Measurements from ENCODE around the gene VAV1. TPM values are rescaled to one million over a fixed set of nuclear protein-coding genes. Genes with fewer than 3 reads are reported as not detected.

VAV1 gene
- total and polyA plus RNA-seq, 4 donors: 1.9 to 20.1 (median 9.1) TPM

DNA sequence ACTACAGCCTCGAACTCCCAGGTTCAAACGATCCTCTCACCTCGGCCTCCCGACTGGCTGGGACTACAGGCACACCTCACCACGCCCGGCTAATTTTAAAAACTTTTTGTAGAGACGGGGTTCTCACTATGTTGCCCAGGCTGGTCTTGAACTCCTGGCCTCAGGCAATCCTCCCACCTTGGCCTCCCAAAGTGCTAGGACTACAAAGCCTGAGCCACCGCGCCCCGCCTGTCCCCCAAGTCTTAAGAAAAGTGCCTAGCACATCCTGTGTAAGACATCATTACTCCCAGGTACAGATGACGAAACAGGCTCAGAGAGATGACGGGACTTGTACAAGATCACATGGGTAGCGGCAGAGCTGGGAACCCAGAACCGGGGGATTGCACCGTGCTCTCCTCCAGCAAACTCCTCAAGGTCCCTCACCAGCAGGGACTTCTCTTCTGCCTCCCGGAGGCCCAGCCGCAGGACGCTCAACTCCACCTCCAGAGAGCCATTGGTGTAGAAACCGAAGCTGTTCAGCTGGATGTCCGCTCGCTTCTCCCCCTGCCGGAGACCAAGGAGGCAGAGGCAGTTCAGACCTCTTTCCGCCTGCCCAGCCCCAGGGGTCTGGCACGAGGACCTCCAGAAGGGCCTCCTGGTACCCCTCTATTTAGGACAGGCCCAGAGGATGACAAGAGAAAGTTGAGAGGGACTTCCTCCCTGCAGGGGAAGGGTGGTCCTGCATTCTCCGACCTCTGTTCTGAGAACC lies 36.2 kb upstream of the VAV1 start:
- H3K4me1 ChIP-seq (ENCODE audit: control insufficient read depth in 1 of 2, insufficient read depth in 2 of 2, low read length in 2 of 2): no peaks in the 10 kb centered on the region
- ATAC-seq (ENCODE audit: low FRiP score): peak; percentile 24
- H3K4me3 ChIP-seq (ENCODE audit: low read length in 2 of 2): peak overlapping the region; percentile 59 to 62
- peak; percentile 89 to 90 for DNase-seq
- WGBS, 2 donors: 28 to 29% methylated on average over 25 of the region's 25 CpGs
- H3K27ac ChIP-seq (ENCODE audit: low read depth in 1 of 2, low read length in 2 of 2): peak overlapping the region in 1 of 2 donors; percentile 41
- intact Hi-C loops (cut with DNase I): loop anchor here in 1 of 2 donors (5.0 to 10.0 kb wide), 3 partner anchors 102 to 274 kb away; partner anchors contain the start of gene CRB3
- H3K9me3 ChIP-seq (ENCODE audit: control insufficient read depth, low read length): no peaks in the 10 kb centered on the region
- H3K27me3 ChIP-seq (ENCODE audit: control insufficient read depth in 1 of 2, insufficient read depth in 2 of 2, low read length in 1 of 2): no peaks in the 10 kb centered on the region
- H3K36me3 ChIP-seq (ENCODE audit: control insufficient read depth in 1 of 2, insufficient read depth in 2 of 2, low read length in 1 of 2): no peaks in the 10 kb centered on the region

DNA sequence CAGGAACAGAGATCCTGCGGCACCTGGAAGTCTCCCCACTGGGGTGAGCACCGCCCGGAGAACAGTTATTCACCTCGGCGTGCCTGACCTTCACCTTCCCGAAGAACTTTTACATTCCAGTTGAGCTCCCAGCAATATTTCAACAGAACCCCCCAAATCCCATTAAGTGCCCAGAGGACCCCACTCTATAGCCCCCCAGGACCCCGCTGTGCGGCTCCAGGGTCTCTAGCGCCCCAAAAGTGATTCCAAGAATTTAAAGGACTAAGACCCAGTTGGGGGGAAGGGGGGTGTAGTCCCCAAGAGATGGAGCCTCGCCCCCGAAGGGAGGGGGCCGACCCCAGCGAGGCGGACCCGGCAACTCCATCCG lies 35.6 kb upstream of the VAV1 start:
- DNase-seq (no peak), ATAC-seq (ENCODE audit: low FRiP score) (no peak)
- Histone ChIP-seq H3K36me3 (ENCODE audit: control insufficient read depth in 1 of 2, insufficient read depth in 2 of 2, low read length in 1 of 2) (no peaks in the 10 kb centered on the region), H3K4me1 (ENCODE audit: control insufficient read depth in 1 of 2, insufficient read depth in 2 of 2, low read length in 2 of 2) (no peaks in the 10 kb centered on the region), H3K9me3 (ENCODE audit: control insufficient read depth, low read length) (no peaks in the 10 kb centered on the region), H3K4me3 (ENCODE audit: low read length in 2 of 2) (peak overlapping the region; percentile 59 to 62), H3K27me3 (ENCODE audit: control insufficient read depth in 1 of 2, insufficient read depth in 2 of 2, low read length in 1 of 2) (no peaks in the 10 kb centered on the region), H3K27ac (ENCODE audit: low read depth in 1 of 2, low read length in 2 of 2) (peak overlapping the region in 1 of 2 donors; percentile 54)
- intact Hi-C loops (cut with DNase I): loop anchor here in 1 of 2 donors (5.0 to 10.0 kb wide), 3 partner anchors 102 to 275 kb away; partner anchors contain the start of gene CRB3
- WGBS, 2 donors: 1% methylated on average over 16 of the region's 16 CpGs

DNA sequence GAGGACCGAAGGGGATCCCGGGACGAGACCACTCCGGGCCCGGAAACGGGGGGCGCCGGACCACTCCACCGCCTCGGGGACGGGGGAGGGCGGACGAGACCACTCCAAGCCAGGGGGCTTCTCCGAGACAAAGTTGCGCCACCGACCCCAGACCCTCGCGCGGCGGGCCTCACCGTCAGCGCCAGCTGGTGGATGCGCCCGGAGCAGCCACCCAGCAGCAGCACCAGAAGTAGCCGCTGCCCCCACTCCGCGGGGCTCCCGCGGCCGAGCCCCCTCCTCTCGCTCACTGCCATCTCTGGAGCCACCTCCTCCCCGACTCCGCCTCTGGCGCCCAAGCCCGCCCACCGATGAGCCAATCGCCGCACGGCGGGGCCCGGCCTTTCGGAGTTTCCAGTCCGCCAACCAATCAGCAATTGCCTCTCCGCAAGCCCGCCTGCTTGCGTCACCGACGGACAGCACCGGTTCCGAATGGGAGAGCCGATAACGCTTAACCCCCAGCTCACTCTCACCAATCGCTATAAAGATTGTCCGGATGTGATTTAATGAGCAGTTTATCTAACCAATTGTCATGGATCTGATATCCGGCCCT lies 35.1 kb upstream of the VAV1 start, which contains the start of gene GPR108:
TSS of gene GPR108 (minus strand) at position 297 of the 589 bp plus-strand sequence. CDS start at position 293, 4 bp downstream.
- H3K4me3 ChIP-seq (ENCODE audit: low read length in 2 of 2): peak within 1 kb of the TSS; percentile 59 to 62
- H3K9me3 ChIP-seq (ENCODE audit: control insufficient read depth, low read length): no peaks in the 10 kb centered on the region
- H3K36me3 ChIP-seq (ENCODE audit: control insufficient read depth in 1 of 2, insufficient read depth in 2 of 2, low read length in 1 of 2): no peaks in the 10 kb centered on the region
- peak; percentile 100 for DNase-seq
- H3K27me3 ChIP-seq (ENCODE audit: control insufficient read depth in 1 of 2, insufficient read depth in 2 of 2, low read length in 1 of 2): no peaks in the 10 kb centered on the region
- ATAC-seq (ENCODE audit: low FRiP score): peak; percentile 92
- intact Hi-C loops (cut with DNase I): loop anchor here in 1 of 2 donors (5.0 to 10.0 kb wide), 3 partner anchors 103 to 275 kb away; partner anchors contain the start of gene CRB3
- WGBS, 2 donors: 0 to 1% methylated on average over 41 to 55 of the region's 55 CpGs
- H3K27ac ChIP-seq (ENCODE audit: low read depth in 1 of 2, low read length in 2 of 2): peak within 1 kb of the TSS; percentile 47 to 92
- no peaks in the 10 kb centered on the region for H3K4me1 ChIP-seq (ENCODE audit: control insufficient read depth in 1 of 2, insufficient read depth in 2 of 2, low read length in 2 of 2)

DNA sequence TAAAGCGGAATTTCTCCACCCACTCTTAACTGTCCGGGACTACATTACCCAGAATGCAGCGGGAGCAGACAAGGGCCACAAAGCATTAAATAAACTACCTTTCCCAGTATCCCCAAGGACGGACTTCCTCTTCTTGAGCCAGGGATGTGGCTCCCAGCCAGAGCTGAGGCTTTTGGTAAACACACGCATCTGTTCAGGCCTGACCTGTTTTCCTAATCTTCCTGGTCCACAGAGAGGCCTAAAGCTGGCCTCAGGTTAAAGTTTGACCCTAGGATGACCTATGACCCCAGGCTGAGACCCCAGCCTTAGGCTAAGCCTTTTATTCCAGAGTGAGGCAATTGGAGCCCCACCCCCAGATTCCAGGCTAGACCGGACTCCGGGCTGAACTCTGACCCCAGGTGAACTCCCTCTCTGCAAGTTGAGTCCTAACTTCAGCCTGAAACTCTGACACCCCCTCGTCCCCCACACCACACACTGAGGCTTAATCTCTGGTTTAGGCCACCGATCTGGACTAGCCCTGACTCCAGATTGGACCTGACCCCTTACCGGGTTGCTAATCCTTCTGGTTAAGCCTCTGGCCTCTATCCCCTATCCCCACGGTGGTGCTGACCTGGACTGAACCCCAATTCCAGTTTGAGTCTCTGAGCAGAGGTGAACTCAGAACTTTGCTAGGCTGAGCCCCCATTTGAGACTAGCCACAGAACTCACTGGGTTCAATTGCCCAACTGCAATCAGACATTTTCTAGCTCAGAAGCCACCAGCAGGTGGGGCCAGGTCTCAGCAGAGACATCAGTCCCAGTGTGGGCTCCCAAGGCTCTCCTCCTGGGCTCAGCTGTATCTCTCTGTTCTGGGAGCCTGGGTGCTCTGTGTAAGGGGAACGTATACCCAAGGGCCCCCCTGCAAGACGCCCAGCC lies 34.4 kb upstream of the VAV1 start:
- no peaks in the 10 kb centered on the region for H3K4me1 ChIP-seq (ENCODE audit: control insufficient read depth in 1 of 2, insufficient read depth in 2 of 2, low read length in 2 of 2)
- 9 to 11% methylated on average over 13 of the region's 13 CpGs for WGBS, 2 donors
- peak; percentile 92 to 97 for DNase-seq

DNA sequence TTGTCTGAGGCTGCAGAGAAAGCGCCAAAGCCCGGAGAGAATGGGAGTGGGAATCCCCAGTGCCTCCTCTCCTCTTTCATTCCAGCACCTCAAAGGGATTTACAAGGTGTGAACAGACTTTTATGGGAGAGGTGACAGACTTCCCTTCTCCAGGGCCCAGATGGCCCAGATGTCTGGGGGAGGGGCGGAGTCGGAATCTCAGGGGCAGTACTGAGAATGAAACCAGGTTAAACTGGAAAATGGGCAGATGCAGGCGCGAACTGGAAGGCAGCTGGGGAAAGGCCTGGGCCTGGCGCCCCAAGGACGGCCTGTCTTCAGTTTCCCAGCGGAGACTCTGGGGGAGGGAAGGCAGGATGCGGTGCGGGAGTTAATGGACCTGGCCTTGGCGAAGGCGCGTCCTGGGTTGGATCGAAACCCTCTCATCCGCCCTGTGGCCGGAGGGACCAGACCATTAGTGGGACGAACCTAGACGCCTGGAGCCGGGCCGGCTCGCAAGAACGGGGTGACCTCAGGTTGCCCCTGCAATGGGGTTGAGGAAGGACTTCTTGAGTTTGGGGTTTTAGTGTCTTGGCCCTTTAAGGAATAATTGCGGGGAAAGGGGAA lies 33.6 kb upstream of the VAV1 start:
- no peak for ATAC-seq (ENCODE audit: low FRiP score)

More for the DNA sequence above, 34.4 kb upstream of the VAV1 start:
- Histone ChIP-seq H3K27me3 (ENCODE audit: control insufficient read depth in 1 of 2, insufficient read depth in 2 of 2, low read length in 1 of 2) (no peaks in the 10 kb centered on the region), H3K9me3 (ENCODE audit: control insufficient read depth, low read length) (no peaks in the 10 kb centered on the region), H3K4me3 (ENCODE audit: low read length in 2 of 2) (no peak overlapping the region), H3K27ac (ENCODE audit: low read depth in 1 of 2, low read length in 2 of 2) (peak overlapping the region; percentile 47 to 92), H3K36me3 (ENCODE audit: control insufficient read depth in 1 of 2, insufficient read depth in 2 of 2, low read length in 1 of 2) (no peaks in the 10 kb centered on the region)
- intact Hi-C loops (cut with DNase I): loop anchor here in 1 of 2 donors (2.0 to 10.0 kb wide), 4 partner anchors 103 to 276 kb away; partner anchors contain the start of gene CRB3
- ATAC-seq (ENCODE audit: low FRiP score): peak; percentile 44

DNA sequence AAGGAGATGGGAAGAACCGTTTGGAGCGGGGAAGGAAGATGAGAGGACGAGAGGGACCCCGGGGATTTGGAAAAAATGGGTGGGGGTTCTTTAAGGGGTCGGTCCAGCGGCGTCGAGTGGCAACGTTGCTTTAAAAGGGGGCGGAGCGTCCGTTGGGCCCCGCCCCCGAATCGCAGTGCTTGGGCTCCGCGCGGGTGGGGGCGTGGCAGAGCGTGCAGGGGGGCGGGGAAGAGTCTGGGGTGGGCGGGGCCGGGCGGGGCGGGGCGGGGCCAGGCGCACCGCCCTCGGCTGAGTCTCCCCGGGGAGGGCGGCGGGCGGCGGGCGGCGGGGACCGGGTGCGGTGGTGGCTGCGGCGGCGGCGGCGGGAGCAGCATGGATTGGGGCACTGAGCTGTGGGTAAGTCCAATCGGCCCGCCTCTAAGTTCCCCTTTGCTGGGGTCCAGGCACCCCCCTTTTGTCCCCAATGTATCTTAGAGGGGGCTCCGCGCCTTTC lies 33.1 kb upstream of the VAV1 start, which contains the start of gene TRIP10:
TSS of gene TRIP10 (plus strand) at position 291 of the 493 bp plus-strand sequence. CDS start at position 373, 82 bp downstream.
- Histone ChIP-seq H3K27ac (ENCODE audit: low read depth in 1 of 2, low read length in 2 of 2) (peak within 1 kb of the TSS; percentile 2 to 92), H3K27me3 (ENCODE audit: control insufficient read depth in 1 of 2, insufficient read depth in 2 of 2, low read length in 1 of 2) (no peaks in the 10 kb centered on the region), H3K9me3 (ENCODE audit: control insufficient read depth, low read length) (no peaks in the 10 kb centered on the region), H3K4me1 (ENCODE audit: control insufficient read depth in 1 of 2, insufficient read depth in 2 of 2, low read length in 2 of 2) (no peaks in the 10 kb centered on the region), H3K36me3 (ENCODE audit: control insufficient read depth in 1 of 2, insufficient read depth in 2 of 2, low read length in 1 of 2) (no peaks in the 10 kb centered on the region), H3K4me3 (ENCODE audit: low read length in 2 of 2) (peak within 1 kb of the TSS; percentile 83 to 98)
- intact Hi-C loops (cut with DNase I): loop anchor here in 1 of 2 donors (2.0 to 10.0 kb wide), 4 partner anchors 105 to 277 kb away; partner anchors contain the start of gene CRB3
- peak; percentile 89 to 95 for DNase-seq
- 0 to 1% methylated on average over 9 to 47 of the region's 47 CpGs for WGBS, 2 donors
- peak; percentile 71 for ATAC-seq (ENCODE audit: low FRiP score)

More for the DNA sequence above, 33.6 kb upstream of the VAV1 start:
- intact Hi-C loops (cut with DNase I): loop anchor here in 1 of 2 donors (2.0 to 10.0 kb wide), 4 partner anchors 104 to 277 kb away; partner anchors contain the start of gene CRB3
- H3K4me1 ChIP-seq (ENCODE audit: control insufficient read depth in 1 of 2, insufficient read depth in 2 of 2, low read length in 2 of 2): no peaks in the 10 kb centered on the region
- no peak overlapping the region for H3K4me3 ChIP-seq (ENCODE audit: low read length in 2 of 2)
- H3K9me3 ChIP-seq (ENCODE audit: control insufficient read depth, low read length): no peaks in the 10 kb centered on the region
- peak in 1 of 2 donors; percentile 75 for DNase-seq
- 13 to 16% methylated on average over 24 of the region's 24 CpGs for WGBS, 2 donors
- peak overlapping the region; percentile 2 to 92 for H3K27ac ChIP-seq (ENCODE audit: low read depth in 1 of 2, low read length in 2 of 2)
- H3K27me3 ChIP-seq (ENCODE audit: control insufficient read depth in 1 of 2, insufficient read depth in 2 of 2, low read length in 1 of 2): no peaks in the 10 kb centered on the region
- no peaks in the 10 kb centered on the region for H3K36me3 ChIP-seq (ENCODE audit: control insufficient read depth in 1 of 2, insufficient read depth in 2 of 2, low read length in 1 of 2)

DNA sequence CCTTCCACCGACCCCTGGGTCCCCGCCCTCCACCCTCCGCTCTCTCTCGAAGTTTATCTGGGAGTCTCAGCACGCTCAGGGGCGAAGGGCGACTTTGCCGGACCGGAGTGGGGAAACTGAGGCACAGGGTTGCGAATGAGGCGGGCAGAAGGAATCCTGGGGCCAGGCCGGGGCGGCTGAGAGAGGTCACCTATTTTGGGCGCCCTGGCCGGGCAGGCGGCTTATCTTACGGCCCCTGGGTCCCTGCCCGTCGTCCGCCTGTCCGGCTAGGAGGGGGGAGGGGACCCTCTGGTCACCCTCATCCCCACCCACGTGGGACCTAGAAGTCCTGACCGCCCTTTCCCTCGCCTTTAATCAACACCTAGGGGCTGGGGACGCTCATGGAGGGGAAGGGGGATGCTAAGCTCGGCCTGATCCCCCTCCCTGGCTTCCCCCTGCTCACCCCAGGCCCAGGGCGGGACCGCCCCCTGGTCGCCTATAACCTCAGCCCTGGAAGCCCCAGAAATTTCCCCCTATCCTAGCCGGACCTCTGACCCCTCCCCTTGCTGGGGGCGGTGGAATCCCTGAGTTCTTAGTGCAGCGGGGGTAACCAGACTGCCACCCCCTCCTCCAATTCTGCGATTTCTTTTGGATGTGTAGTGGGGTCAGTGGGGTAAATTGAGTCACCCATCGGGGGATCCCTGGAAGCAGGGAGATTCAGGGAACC lies 32.5 kb upstream of the VAV1 start:
- Histone ChIP-seq H3K27me3 (ENCODE audit: control insufficient read depth in 1 of 2, insufficient read depth in 2 of 2, low read length in 1 of 2) (no peaks in the 10 kb centered on the region), H3K4me3 (ENCODE audit: low read length in 2 of 2) (peak overlapping the region; percentile 83 to 98), H3K36me3 (ENCODE audit: control insufficient read depth in 1 of 2, insufficient read depth in 2 of 2, low read length in 1 of 2) (no peaks in the 10 kb centered on the region), H3K9me3 (ENCODE audit: control insufficient read depth, low read length) (no peaks in the 10 kb centered on the region), H3K4me1 (ENCODE audit: control insufficient read depth in 1 of 2, insufficient read depth in 2 of 2, low read length in 2 of 2) (no peaks in the 10 kb centered on the region), H3K27ac (ENCODE audit: low read depth in 1 of 2, low read length in 2 of 2) (peak overlapping the region in 1 of 2 donors; percentile 73)
- ATAC-seq (ENCODE audit: low FRiP score): no peak
- 0% methylated on average over 29 to 34 of the region's 34 CpGs for WGBS, 2 donors
- no peak for DNase-seq
- intact Hi-C loops (cut with DNase I): loop anchor here (2.0 to 10.0 kb wide), 6 partner anchors 105 to 1058 kb away; partner anchors contain the start of genes CRB3 (in 1 of the 2), HSD11B1L (in 1 of the 2), MICOS13 (in 1 of the 2) and MLLT1 (in 1 of the 2)
